ENCODE results near the gene ZNF556.
A peak's percentile ranks its signal among the peaks of the same experiment; 100 is the strongest.
"Not testable (repeated sequence)": the region's sequence is repeated elsewhere in the genome, so short reads cannot be mapped to it uniquely, and the experiment has no call there.

Gene ZNF556

DNA sequence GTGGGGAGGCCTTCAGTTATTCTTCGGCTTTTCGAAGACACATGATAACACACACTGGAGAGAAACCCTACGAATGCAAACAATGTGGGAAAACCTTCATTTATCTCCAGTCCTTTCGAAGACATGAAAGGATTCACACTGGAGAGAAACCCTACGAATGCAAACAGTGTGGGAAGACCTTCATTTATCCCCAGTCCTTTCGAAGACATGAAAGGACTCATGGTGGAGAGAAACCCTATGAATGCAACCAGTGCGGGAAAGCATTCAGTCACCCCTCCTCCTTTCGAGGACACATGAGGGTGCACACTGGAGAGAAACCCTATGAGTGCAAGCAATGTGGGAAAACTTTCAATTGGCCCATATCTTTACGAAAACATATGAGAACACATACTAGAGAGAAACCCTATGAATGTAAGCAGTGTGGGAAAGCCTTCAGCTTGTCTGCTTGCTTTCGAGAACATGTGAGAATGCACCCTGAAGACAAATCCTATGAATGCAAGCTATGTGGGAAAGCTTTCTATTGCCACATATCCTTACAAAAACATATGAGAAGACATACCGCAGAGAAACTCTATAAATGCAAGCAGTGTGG lies 14.0 kb upstream of the ZNF556 start:
- no peak for DNase-seq (ENCODE audit: low spot score)

DNA sequence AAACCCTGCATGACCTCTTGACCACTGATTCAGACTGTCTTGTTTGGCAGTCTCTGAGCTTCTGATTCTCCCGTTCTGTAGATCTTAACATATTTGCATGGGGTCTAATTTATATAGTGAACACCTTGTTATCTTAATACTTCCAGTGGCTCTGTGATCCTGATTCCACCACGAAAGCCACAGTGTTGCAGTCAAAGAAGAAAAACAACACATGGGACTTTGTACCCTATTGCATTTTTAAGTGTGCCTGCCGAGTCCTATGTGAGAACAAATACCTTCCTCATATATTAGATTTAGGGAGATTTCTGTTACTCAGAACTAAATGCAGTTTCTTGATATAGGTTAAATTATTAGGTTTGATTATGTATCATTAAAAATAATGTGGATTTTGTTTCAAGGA lies 12.3 kb upstream of the ZNF556 start:
- no peak for DNase-seq (ENCODE audit: low spot score)

DNA sequence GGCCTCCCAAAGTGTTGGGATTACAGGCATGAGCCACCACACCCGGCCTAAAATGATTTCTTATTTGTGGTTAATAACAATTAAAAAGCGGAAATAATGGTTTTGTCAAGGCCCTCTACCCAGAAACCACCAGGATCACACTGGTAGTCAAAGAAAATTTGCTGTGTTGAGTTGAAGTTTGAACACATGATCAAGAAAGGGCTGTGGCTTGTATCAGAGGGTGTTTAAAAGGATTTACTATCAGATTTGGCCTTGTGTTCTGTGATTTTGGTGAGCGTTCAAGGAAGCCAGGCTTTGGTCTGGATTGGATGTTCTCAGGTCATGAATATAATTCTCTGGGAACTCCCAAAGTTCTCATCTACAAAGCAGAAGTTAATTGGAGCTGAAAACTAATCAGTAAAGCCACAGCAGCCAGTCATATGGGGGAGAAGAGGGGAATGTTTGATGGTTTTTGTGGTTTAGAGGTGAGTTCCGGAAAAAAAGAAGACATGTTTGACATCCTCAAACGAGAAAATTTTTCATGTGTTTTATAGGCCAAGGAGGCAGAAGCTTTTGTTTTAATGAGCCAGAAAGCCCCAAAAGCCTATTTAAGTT lies 10.6 kb upstream of the ZNF556 start:
- DNase-seq (ENCODE audit: low spot score), result no peak

DNA sequence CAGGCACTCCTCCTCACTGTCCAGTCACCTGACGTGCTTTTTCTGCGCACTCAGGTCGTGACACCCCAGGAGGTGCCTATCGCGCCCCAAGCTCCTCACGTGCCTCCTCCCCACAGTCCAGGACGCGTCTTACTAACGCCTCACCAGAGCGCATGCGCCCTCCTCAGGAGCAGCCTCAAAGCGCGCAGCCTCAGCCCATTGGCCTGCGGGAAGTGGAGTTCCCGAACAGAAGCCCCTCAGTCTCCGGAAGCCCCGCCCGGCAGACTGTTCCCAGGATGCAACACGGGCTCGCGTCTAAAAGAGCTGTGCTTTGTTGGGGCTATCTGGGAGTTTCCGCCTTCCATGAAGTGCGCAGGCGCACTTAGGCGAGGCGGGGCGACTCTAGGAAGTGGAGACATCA lies 8.3 kb upstream of the ZNF556 start:
- no peak for DNase-seq (ENCODE audit: low spot score)

DNA sequence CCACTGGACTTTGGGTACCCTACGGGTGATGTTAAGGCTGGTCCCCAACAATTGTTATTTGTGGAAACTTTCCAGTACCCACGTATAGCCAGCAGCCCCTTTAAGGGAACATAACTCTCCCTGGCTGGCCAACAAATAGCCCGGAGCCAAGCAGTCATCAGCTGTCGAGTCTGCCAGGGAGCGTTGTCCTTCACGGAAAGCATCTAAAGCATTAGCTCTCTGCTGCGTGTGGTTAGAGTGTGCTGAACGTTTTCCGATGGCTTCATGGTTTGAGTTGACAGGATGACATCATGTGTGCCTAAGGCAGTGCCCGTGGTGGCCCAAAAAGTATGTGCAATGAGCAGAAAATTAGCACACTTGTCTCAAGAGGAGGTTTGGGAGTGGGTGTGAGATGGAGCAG lies 3.3 kb upstream of the ZNF556 start:
- no peak for DNase-seq (ENCODE audit: low spot score)

DNA sequence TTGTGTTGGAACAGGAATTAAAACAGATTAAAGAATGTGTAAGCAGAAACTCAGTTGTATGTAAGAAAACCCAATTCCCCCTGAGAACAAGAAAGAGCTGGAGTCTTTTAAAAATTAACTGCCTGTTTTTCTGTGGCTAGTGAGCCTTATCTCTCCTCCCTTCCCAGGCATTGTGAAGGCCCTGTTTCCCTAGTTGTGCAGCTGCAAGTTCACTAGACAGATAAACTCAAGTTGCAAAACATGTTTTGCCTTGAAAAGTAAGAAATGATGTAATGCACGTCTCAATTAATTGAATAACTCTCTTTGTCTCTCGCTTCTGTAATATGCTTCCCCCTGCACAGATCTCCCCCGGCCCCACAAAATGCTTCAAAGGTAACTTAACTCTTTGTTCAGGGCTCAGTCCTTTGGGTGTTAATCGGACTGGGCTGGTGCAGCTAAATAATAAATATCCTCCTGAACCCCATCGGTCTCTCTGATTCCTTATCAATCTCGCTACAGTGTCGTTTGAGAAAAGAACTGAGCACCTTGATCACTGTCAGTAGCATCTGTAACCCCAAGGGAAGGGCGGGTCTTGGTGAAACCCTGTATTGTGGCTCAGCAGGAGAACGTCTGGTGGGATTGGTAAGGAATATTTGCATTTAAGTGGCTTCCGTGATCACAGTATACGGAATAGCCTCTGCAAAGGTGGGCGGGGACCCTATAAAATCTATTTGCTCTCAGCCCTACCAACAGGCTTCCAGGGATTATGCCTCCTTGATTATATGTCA lies 1.6 kb upstream of the ZNF556 start:
- DNase-seq (ENCODE audit: low spot score), result no peak

DNA sequence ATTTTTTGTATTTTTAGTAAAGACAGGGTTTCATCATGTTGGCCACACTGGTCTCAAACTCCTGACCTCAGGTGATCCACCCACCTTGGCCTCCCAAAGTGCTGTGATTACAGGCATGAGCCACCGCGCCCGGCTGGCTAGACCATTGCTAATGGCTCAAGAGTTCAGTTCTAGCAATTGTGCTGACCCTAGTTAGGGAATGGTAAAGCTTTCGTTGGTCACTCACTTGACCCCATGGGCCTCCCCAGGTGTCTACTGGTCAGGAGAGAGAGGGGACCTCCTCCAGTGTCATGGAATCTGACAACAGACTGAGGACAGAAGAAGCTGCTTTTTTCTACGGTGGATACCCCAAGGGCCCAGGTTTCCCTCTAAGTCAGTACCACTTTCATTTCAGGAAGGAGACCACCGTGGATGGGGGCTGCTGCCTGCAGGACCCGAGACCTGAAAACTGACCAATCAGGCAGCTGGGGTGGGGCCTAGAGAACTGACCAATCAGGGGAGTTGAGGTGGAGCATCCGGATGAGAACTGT lies 575 bp upstream of the ZNF556 start:
- no peak for DNase-seq (ENCODE audit: low spot score)

DNA sequence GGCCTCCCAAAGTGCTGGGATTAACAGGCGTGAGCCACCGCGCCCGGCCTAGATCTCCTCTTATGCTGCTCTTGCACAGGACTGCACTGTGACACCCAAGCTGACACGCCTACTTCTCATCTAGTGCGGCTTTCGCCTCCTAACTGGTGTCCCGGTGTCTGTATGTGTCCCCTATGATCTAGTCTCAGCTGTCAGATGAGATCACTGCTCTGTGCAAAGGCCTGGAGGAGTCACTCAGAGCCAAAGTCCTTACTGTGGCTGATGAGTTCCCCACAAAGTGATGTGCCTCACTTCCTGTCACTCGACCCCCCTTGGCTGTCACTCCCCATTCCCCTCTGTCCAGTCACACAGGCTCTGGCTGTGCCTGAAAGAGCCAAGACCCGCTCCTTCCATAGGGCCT lies 2.5 kb downstream of the ZNF556 start:
- DNase-seq (ENCODE audit: low spot score), result no peak

DNA sequence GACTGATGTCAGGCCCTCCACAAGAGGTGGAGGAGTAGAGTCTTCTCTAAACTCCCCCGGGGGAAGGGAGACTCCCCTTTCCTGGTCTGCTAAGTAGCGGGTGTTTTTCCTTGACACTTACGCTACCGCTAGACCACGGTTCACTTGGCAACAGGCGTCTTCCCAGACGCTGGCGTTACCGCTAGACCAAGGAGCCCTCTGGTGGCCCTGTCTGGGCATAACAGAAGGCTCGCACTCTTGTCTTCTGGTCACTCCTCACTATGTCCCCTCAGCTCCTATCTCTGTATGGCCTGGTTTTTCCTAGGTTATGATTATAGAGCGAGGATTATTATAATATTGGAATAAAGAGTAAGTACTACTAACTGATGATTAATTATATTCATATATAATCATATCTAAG lies 5.0 kb downstream of the ZNF556 start:
- not testable (repeated sequence) for DNase-seq (ENCODE audit: low spot score)

DNA sequence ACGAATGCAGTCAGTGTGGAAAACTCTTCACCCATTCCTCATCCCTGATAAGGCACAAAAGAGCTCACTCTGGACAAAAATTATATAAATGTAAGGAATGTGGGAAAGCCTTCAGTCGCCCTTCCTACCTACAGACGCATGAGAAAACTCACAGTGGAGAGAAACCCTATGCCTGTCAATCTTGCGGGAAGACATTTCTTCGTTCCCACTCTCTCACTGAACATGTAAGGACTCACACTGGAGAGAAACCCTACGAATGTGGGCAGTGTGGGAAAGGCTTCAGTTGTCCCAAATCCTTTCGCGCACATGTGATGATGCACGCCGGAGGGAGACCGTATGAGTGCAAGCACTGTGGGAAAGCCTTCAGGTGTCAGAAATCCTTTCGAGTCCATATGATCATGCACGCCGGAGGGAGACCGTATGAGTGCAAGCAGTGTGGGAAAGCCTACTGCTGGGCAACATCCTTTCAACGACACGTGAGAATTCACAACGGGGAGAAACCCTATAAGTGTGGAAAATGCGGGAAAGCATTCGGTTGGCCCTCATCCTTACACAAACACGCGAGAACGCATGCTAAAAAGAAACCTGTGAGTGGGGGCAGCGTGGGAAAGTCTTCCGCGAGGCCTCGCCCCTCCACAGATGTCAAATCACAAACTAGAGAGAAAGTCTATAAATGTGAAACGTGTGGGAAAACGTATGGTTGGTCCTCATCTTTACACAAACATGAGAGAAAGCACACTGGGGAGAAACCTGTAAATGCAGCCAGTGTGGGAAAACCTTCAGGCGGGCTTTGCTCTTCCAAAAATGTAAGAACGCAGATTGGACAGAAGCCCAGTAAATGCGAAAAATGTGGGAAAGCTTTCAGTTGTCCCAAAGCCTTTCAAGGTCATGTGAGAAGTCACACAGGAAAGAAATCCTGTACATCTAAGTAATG lies 10.5 kb downstream of the ZNF556 start:
- no peak for DNase-seq (ENCODE audit: low spot score)

DNA sequence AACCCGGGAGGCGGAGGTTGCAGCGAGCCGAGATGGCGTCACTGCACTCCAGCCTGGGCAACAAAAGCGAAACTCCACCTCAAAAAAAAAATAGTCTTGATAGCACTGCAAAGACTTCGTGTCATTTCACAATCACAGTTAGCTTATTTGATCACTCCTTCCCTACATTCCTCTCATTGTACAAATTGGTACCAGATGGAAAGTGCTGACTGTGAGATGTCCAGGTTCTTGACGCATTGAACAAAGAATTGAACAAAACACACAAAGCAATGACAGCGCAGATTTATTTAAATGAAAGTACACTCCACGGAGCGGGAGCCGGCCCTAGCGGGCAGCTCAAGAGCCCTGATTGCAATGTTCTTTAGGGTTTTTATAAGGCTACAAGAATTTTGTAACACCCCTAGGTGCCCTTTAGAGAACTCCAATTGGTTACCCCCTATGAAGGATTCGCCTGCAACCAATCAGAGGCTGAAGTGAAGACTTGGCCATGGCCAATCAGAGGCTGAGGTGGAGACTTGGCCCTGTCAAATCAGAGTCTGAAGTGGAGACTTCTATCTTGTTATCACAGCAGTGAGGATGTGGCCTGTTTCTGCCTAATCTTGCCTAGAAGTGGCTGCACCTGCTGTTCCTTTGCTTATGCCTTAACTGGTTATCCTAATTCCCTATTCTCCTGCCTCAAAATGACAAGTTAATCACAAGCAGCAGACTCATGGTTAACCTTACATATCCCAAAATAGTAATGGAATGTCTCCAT lies 16.7 kb downstream of the ZNF556 start:
- no peak for DNase-seq (ENCODE audit: low spot score)

DNA sequence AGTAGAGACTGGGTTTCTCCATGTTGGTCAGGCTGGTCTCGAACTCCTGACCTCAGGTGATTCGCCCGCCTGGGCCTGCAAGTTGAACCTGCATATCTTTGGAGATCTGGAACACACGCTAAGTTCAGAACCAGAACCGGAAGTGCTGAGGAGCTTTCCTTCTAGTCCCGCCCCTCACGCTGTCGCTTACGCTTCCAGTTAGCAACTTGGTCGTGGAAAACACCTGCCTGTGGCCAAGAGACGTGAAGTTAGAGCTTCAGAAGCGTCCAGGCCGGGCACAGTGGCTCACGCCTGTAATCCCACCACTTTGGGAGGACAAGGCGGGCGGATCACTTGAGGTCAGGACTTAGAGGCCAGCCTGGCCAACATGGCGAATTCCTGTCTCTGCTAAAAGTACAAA lies 18.6 kb downstream of the ZNF556 start:
- DNase-seq (ENCODE audit: low spot score), result no peak

DNA sequence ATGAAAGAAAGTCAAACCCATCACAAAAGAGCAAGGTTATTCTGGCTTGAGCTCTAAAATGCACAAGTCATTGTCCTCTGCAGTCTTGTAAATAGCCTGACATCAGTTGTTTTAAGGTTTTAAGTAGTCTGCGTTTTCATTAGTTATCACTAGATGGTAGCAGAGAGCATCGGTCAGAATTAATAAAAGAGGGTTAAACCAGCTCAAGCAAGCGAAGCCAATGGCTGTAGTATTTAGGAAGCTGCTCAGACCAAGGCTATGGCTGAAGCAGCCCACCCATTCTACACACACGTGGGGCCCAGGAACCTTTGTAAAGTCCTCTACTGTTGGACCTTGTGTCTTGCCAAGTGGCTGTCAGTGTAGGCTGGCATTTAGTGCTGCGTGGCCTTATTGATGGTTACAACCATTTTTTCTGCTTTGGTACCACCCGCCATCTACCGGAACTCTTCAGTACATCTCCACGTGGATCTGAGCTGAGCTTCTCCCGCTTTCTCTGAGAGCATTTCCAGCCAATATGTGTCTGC lies 20.3 kb downstream of the ZNF556 start:
- no peak for DNase-seq (ENCODE audit: low spot score)

DNA sequence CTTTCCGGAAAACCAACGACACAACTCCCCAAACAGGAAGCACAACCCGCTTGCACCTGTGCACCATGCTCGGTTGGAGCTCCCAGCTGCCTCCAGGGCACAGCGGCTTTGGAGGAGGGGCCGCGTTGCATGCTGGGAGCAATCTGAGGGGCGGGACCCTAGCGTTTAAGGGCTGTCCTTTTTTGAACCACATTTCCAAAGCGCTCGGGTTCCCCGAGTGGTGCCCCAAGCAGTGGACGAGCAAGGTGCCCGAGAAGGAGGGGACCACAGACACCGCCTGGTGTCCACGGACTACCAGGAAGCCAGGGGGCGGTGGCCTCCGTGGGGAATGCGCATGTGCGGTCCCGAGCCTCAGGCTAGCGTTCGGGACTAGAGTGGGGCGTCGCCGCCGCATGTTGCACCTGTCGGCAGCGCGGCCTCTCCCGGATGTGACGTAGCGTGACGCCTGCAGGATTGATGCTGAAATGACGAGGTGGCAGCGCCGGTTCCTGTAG lies 21.6 kb downstream of the ZNF556 start:
- DNase-seq (ENCODE audit: low spot score), result no peak

DNA sequence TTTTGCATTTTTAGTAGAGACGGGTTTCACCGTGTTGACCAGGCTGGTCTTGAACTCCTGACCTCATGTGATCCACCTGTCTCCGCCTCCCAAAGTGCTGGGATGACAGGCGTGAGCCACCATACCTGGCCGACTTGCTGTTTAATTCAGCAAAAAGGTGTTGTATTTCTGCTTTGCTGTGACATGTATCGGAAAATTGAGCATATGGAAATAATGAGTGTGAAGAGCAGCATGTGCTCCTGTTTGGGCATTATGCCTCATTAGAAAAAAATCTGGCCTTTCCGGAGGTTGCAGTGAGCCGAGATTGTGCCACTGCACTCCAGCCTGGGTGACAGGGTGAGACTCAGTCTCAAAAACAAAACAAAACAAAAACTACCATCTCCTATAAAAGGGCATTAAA lies 23.4 kb downstream of the ZNF556 start:
- not testable (repeated sequence) for DNase-seq (ENCODE audit: low spot score)

DNA sequence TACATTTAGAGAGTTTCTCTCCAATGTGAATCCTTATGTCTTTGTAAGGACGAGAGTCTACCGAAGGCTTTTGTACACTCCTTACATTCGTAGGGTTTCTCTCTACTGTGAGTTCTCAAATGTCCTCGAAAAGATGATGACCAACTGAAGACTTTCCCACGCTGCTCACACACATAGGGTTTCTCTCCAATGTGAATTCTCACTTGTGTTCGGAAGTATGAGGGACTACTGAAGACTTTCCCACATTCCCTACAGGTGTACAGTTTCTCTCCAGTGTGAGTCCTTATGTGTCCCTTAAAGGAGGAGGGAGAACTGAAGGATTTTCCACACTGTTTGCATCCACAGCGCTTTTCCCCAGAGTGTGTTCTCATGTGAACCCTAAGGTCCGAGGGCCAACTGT lies 29.6 kb downstream of the ZNF556 start:
- no peak for DNase-seq (ENCODE audit: low spot score)

DNA sequence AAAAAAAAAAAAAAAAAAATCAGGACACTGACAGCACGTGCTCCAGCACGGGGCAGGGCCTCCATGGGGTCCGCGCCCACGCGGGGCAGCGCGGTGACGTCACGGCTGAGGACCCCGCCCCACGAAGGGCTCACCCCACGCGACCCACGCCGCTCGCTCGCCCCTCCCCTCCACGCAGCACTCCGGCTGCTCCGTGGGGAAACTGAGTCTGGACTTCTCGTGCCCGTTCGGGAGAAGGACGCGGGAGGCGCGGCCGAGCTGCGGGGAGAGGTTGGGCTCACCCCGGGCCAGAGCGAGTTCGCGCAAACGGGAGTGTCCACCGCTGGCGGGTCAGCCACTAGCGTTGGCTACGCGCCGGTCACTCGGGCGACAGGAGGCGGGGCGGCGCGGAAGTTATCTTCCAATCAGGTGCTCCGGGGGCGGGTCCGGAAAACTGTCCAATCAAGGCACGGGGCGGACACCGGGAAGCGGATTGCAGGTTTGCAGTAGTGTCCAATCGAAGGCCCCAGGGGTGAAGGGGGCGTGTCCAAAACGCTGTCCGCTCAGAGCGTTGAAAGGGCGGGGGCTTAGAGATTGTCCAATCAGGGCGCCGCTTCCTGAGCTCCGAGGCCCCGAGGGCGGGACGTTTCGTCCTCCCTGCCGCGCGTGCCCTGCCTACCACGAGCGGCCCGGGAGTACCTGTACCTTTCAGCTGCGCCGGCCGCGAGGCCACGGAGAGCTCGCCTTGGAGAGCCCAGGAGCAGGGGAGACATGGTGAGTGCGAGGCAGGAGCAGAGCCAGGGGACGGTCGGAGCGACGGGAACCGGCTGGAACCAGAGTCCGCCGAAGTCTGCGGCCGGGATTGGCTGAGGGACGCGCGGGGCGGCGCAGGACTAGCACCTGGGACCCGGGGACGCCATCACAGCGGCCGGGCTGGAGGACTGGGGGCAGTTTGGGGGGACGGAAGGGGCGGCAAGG lies 33.4 kb downstream of the ZNF556 start, which contains the start of gene ZNF57:
Gene ZNF57 (plus strand): TSS at position 633 of the 957 bp plus-strand sequence. CDS start 118 bp downstream, at position 751.
- DNase-seq (ENCODE audit: low spot score), result peak; percentile 99

DNA sequence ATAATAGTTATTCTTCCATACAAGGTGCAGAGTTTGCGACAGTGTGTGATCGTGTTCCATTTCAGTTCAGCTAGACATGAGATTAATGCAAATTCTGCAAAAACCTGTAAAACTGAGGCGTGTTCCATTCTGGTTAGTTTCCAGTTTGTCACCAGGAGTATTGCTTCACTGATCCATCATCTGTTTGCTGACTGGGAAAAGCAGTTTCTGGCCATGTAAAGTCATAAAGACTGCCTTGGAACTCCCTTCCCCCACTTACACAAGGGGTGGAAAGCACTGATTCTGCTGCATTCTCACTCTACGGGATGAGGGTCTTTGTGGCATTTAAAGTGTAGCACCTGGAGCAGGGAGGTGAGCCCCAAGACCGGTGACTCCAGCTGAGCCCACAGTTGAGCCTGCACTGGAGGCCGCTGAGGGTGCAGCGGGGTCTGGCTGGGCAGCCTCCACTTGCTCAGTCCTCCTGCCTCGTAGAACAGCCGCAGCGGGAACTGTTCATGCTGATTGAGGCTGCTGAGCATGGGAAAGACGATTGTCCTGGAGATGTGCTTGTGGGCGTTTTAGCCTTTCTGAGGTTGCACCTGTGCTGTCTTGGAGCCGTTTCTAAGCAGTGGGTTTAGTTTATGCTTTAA lies 35.6 kb downstream of the ZNF556 start:
- no peak for DNase-seq (ENCODE audit: low spot score)

DNA sequence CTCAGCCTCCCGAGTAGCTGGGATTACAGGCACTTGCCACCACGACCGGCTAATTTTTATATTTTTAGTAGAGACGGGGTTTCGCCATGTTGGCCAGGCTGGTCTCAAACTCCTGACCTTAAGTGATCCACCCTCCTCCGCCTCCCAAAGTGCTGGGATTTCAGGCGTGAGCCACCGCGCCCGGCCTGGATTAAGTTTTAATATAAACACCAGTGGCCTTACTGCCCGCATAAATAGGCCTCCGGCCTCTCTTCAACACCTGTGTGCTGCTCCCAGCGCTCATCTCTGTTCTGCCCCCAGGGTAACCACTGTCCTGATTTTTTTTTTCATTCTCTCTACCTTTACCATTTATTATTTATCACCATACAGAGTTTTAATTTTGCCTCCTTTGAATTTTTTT lies 36.2 kb downstream of the ZNF556 start:
- not testable (repeated sequence) for DNase-seq (ENCODE audit: low spot score)
